GM12878 (cell line): ENCODE data around the gene PLEKHM2. TPM values are rescaled to one million over a fixed set of nuclear protein-coding genes. Genes with fewer than 3 reads are reported as not detected.

Experiments used
- ATAC-seq: fragments of 200-7000 bp; cut with Tn5 transposase; 3 replicates; pipeline ENCODE4 v1.9.1; 2020; ENCODE audit warnings: mild to moderate bottlenecking, moderate library complexity
- BruUV-seq: library from RNA; stranded (reverse); fragments of 400-500 nt; replicated peaks from 2 replicates; lab custom pipeline; 2021; lab: Mats Ljungman, UMichigan
- CTCF ChIA-PET: fragments of 300-600 bp; sonication (Branson Sonifier 250); formaldehyde crosslinking; extraction: SDS; loops from one replicate; lab custom pipeline; 2021; ENCODE audit warnings: inconsistent platforms; lab: Yijun Ruan, JAX
- POLR2A ChIA-PET: fragments of 350-600 bp; formaldehyde crosslinking; extraction: SDS; loops from one replicate; lab custom pipeline; 2021; ENCODE audit warnings: inconsistent platforms; lab: Charles Lee
- RAD21 ChIA-PET: fragments of 300-600 bp; sonication (Branson Sonifier 250); formaldehyde crosslinking; loops from one replicate; lab custom pipeline; 2023; ENCODE audit warnings: antibody characterized with exemption; ENCODE audit not compliant: unreplicated experiment; lab: Charles Lee
- SMC1A ChIA-PET: fragments of 300-600 bp; sonication (Branson Sonifier 250); formaldehyde crosslinking; loops from one replicate; lab custom pipeline; 2023; ENCODE audit not compliant: unreplicated experiment, uncharacterized antibody; lab: Charles Lee
- DNase-seq: peaks from one replicate; pipeline ENCODE4 v3.0.0-alpha.2; 2011; ENCODE audit warnings: low read depth, low spot score
- FAIRE-seq: peaks from 3 replicates; lab custom pipeline; 2011; peaks lifted over from hg19 to GRCh38; lab: Jason Lieb, UNC
- H2AFZ ChIP-seq: 2 replicates; pipeline ENCODE4 v1.6.0; 2011; ENCODE audit warnings: low read depth, low read length, control low read depth; ENCODE audit not compliant: control insufficient read depth
- H3K27ac ChIP-seq: 2 replicates; pipeline ENCODE4 v1.5.1; 2011; ENCODE audit warnings: control low read depth; ENCODE audit not compliant: control insufficient read depth, insufficient read depth
- H3K27me3 ChIP-seq, 2 experiments: replicated peaks in 1 of 2; 2 replicates each; pipeline versions ENCODE4 v1.6.0 to v1.6.1; 2011; ENCODE audit warnings: low read length in 1 of 2; ENCODE audit not compliant: control insufficient read depth in 2 of 2, insufficient read depth in 2 of 2
- H3K36me3 ChIP-seq, 2 experiments: 2 replicates each; pipeline ENCODE4 v1.5.1; 2011; ENCODE audit warnings: low read length in 1 of 2; ENCODE audit not compliant: control insufficient read depth in 2 of 2, insufficient read depth in 2 of 2
- H3K4me1 ChIP-seq: 2 replicates; pipeline ENCODE4 v1.6.1; 2011; ENCODE audit warnings: mild to moderate bottlenecking, low read length, moderate library complexity, mixed read lengths; ENCODE audit not compliant: control insufficient read depth, insufficient read depth
- H3K4me2 ChIP-seq: 2 replicates; pipeline ENCODE4 v1.6.0; 2011; ENCODE audit warnings: control low read depth; ENCODE audit not compliant: control insufficient read depth, insufficient read depth
- H3K4me3 ChIP-seq: fragments of 200-600 bp; sonication (generic); 2 replicates; pipeline ENCODE4 v1.5.1; 2016
- H3K79me2 ChIP-seq: 2 replicates; pipeline ENCODE4 v1.6.0; 2011; ENCODE audit warnings: low read length; ENCODE audit not compliant: control insufficient read depth, insufficient read depth
- H3K9ac ChIP-seq: 2 replicates; pipeline ENCODE4 v1.8.0; 2011; ENCODE audit warnings: low read length, control low read depth, mixed read lengths; ENCODE audit not compliant: control insufficient read depth, insufficient read depth
- H3K9me3 ChIP-seq: replicated peaks from 3 replicates; pipeline ENCODE4 v1.5.1; 2011; ENCODE audit warnings: mild to moderate bottlenecking, low read length; ENCODE audit not compliant: control insufficient read depth, insufficient read depth
- H4K20me1 ChIP-seq: 2 replicates; pipeline ENCODE4 v1.6.0; 2011; ENCODE audit not compliant: control insufficient read depth, insufficient read depth
- BHLHE40 ChIP-seq, 2 experiments: fragments of 450-650 bp in 1 of 2; IDR thresholded peaks; 2 replicates each; pipeline ENCODE4 v1.6.1; 2011 to 2017; ENCODE audit warnings: low read depth in 2 of 2, borderline replicate concordance in 1 of 2, improper control_type of control experiment in 1 of 2, low read length in 1 of 2, mild to moderate bottlenecking in 1 of 2
- BRCA1 ChIP-seq: IDR thresholded peaks from 2 replicates; pipeline ENCODE4 v1.6.1; 2011; ENCODE audit warnings: low read depth, low read length, improper control_type of control experiment
- MYB ChIP-seq: fragments of 150-350 bp; IDR thresholded peaks from 2 replicates; pipeline ENCODE4 v1.6.1; 2014; ENCODE audit warnings: mild to moderate bottlenecking, low read depth, low read length, borderline replicate concordance
- NFIC ChIP-seq: IDR thresholded peaks from 2 replicates; pipeline ENCODE4 v1.6.1; 2012; ENCODE audit warnings: low read depth, mild to moderate bottlenecking, inconsistent platforms, low read length, moderate library complexity
- NRF1 ChIP-seq: conservative IDR thresholded peaks from 2 replicates; pipeline ENCODE4 v1.6.1; 2011; ENCODE audit warnings: mild to moderate bottlenecking, low read depth, low read length, improper control_type of control experiment
- SP1 ChIP-seq: IDR thresholded peaks from one replicate; pipeline ENCODE4 v1.6.1; 2011; ENCODE audit warnings: low read depth, low read length
- SREBF1 ChIP-seq: IDR thresholded peaks from 2 replicates; pipeline ENCODE4 v1.6.1; 2012; ENCODE audit warnings: mild to moderate bottlenecking, low read length
- STAT3 ChIP-seq: IDR thresholded peaks from 2 replicates; pipeline ENCODE4 v1.6.1; 2011; ENCODE audit warnings: low read depth, low read length, improper control_type of control experiment
- ZZZ3 ChIP-seq: IDR thresholded peaks from 2 replicates; pipeline ENCODE4 v1.6.1; 2011; ENCODE audit warnings: low read depth; ENCODE audit not compliant: control insufficient read depth, insufficient read length
- WGBS: methylation state at CpG from one replicate; pipeline ENCODE4 v1.1.6; 2016; ENCODE audit warnings: low lambda C conversion rate; ENCODE audit not compliant: insufficient replicate concordance, insufficient coverage; ENCODE audit errors: missing lambda C conversion rate; 5-methylcytosine and 5-hydroxymethylcytosine counted together
- in situ Hi-C: fragments of 300-500 bp; cut with MboI; formaldehyde crosslinking; loops from 9 replicates; pipeline ENCODE4 v1.14.3; 2018; ENCODE audit warnings: mixed read lengths
- intact Hi-C: fragments of 100-400 bp; cut with micrococcal nuclease; formaldehyde crosslinking; loops from one replicate; pipeline ENCODE4 v1.14.2; 2022; ENCODE audit not compliant: unreplicated experiment
- polyA plus RNA-seq, 11 experiments: library from polyadenylated mRNA; depleted of rRNA in 4 of 11; unstranded in 6 of 11; stranded (reverse) in 5 of 11; fragments of >200 nt; fragmentation: Nextera tagmentation in 4 of 11; fragmentation: Illumina TruSeq in 1 of 11; extraction: Ambion mirVana in 4 of 11; extraction: Trizol in 1 of 11; gene quantifications; 1 replicate in 1 of 11; 2 replicates in 10 of 11; pipeline versions ENCODE4 v1.2.1 to v1.2.3, GENCODE V29; 2011 to 2016; ENCODE audit warnings: inconsistent platforms in 2 of 11, missing spikeins in 2 of 11, low read depth in 1 of 11
- total RNA-seq, 4 experiments: library from RNA; depleted of rRNA in 3 of 4; stranded (reverse); fragments of >200 nt in 3 of 4; fragmentation: Illumina TruSeq in 1 of 4; extraction: Trizol in 1 of 4; gene quantifications; 2 replicates each; pipeline versions ENCODE4 v1.2.1 to v1.2.3, GENCODE V29; 2013 to 2021
- TF ChIP-seq, protein P1 (sequence below): IDR thresholded peaks from 2 replicates; pipeline ENCODE4 v1.6.1; 2012; ENCODE audit warnings: low read depth, low read length, improper control_type of control experiment
- TF ChIP-seq, protein P2 (sequence below): IDR thresholded peaks from 2 replicates; pipeline ENCODE4 v1.6.1; 2012; ENCODE audit warnings: low read length, inconsistent platforms
- TF ChIP-seq, protein P3 (sequence below): fragments of 450-650 bp; formaldehyde crosslinking; IDR thresholded peaks from 2 replicates; pipeline ENCODE4 v1.4.0; 2020; ENCODE audit warnings: mild to moderate bottlenecking, moderate library complexity
- TF ChIP-seq, protein P4 (sequence below), 3 experiments: IDR thresholded peaks in 2 of 3; conservative IDR thresholded peaks in 1 of 3; 2 replicates each; pipeline ENCODE4 v1.5.1; 2011; ENCODE audit warnings: low read depth in 3 of 3, low read length in 3 of 3, mild to moderate bottlenecking in 3 of 3, control low read depth in 2 of 3, moderate library complexity in 2 of 3, inconsistent platforms in 1 of 3, mixed read lengths in 1 of 3; ENCODE audit not compliant: control insufficient read depth in 2 of 3, insufficient read depth in 1 of 3; ENCODE audit errors: extremely low read depth in 1 of 3

PLEKHM2 gene
- total and polyA plus RNA-seq, 10 of the 15 experiments (the other 5 are each of a cell fraction or from before 2014, with no cell fraction given), result 0.37 to 55.2 (median 19.3) TPM

DNA sequence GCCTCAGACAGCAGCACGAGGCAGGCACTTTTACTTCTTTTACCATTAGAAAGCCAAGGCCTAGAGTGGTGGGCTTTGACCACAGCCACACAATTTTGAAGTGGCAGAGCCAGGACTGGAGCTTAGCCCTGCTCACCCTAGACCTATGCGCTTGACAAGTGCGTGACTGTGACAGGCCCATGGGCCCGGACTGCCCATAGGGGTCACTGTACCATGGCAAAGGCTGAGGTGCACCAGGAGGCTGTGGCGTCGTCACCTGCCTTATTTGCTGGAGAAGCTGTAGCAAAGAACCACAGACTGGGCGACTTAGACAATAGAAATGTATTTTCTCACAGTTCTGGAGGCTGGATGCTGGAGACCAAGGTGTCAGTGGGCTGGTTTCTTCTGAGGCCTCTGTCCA is 55.6 kb downstream of the PLEKHM2 start (continued):
- TF ChIP-seq, protein P1, sequence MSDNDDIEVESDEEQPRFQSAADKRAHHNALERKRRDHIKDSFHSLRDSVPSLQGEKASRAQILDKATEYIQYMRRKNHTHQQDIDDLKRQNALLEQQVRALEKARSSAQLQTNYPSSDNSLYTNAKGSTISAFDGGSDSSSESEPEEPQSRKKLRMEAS, result no peak
- no peak for TF ChIP-seq MYB
- TF ChIP-seq, protein P2, sequence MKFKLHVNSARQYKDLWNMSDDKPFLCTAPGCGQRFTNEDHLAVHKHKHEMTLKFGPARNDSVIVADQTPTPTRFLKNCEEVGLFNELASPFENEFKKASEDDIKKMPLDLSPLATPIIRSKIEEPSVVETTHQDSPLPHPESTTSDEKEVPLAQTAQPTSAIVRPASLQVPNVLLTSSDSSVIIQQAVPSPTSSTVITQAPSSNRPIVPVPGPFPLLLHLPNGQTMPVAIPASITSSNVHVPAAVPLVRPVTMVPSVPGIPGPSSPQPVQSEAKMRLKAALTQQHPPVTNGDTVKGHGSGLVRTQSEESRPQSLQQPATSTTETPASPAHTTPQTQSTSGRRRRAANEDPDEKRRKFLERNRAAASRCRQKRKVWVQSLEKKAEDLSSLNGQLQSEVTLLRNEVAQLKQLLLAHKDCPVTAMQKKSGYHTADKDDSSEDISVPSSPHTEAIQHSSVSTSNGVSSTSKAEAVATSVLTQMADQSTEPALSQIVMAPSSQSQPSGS, result no peak
- TF ChIP-seq BRCA1, result no peak
- no peak for TF ChIP-seq ZZZ3
- TF ChIP-seq BHLHE40 (IDR thresholded peaks at IDR 0.05; ENCODE audit: borderline replicate concordance in 1 of 2, low read depth in 2 of 2, low read length in 1 of 2), result no peak

DNA sequence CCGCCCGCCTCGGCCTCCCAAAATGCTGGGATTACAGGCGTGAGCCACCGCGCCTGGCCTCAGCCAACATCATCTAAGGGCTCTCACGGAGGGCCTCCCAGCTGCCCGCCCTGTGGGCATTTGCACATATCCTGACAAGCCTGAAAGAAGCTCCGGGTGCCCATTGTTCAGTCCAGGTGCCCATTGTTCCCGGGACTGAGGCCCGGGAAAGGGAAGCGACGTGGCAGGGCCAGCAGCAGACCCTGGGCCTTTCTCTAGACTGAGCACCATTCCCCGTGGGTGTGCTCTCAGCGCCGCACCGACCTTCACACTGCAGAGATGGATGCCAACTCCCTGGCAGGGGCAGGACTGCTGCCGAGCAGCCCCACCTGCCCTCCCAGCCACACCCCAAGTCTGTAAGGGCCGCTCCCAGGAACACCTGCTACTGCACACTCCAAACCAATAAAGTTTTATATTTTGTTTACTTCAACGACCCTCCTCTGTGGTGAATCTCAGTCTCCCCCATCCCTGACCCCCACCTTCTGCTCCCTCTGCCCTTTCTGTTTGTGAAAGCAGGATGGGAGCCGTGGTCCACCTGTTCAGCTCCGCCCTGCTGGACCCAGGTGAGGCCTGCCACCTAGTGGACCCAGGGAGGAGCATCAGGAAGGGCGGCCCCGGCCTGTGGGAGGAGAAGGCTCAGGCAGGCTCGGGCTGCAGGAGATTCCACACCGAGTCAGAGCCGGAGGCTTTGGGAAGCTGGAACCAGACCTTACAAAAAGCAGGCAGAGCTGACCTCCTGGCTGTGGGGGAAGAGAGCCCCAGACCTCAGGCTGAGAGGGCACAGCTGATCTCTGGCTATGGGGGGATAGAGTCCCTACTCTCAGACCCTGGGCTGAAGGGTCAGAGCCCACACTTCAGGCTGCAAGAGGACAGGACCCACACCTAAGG is 57.1 kb downstream of the PLEKHM2 start:
- Histone ChIP-seq H2AFZ (no peak overlapping the region), H3K4me3 (no peak overlapping the region), H3K27ac (no peak overlapping the region), H3K27me3 (no peaks in the 10 kb centered on the region), H3K79me2 (no peaks in the 10 kb centered on the region), H3K9ac (no peak overlapping the region), H4K20me1 (no peaks in the 10 kb centered on the region), H3K36me3 (no peaks in the 10 kb centered on the region), H3K4me1 (no peaks in the 10 kb centered on the region), H3K9me3 (no peaks in the 10 kb centered on the region), H3K4me2 (no peak overlapping the region)
- RAD21 ChIA-PET, result interaction anchor here (0.5 to 1.9 kb wide), 9 partner anchors 34 to 418 kb away, joined by 3 to 5 read pairs (median 4); no protein-coding TSS in a partner anchor
- POLR2A ChIA-PET, result interaction anchor here (0.7 kb wide), 1 partner anchor 152 kb away, joined by 5 read pairs; no protein-coding TSS in a partner anchor
- FAIRE-seq (peak; percentile 87), ATAC-seq (peak; percentile 97), DNase-seq (no peak)
- BruUV-seq, result no TSS peak
- CTCF ChIA-PET, result interaction anchor here (0.6 to 2.2 kb wide), 17 partner anchors 9 to 418 kb away, joined by 3 to 11 read pairs (median 4); partner anchors contain the start of gene CASP9
- SMC1A ChIA-PET, result interaction anchor here (1.0 to 1.5 kb wide), 3 partner anchors 44 to 148 kb away, joined by 3 to 4 read pairs (median 3); no protein-coding TSS in a partner anchor
- WGBS, result 53% methylated on average over 27 of the region's 27 CpGs
- in situ Hi-C loops (no loop called here), intact Hi-C loops (loop anchor here (2.0 to 5.0 kb wide), 2 partner anchors 146 to 304 kb away; partner anchors contain the start of gene CTRC)
- TF ChIP-seq NRF1, result no peak
- TF ChIP-seq, protein P3, sequence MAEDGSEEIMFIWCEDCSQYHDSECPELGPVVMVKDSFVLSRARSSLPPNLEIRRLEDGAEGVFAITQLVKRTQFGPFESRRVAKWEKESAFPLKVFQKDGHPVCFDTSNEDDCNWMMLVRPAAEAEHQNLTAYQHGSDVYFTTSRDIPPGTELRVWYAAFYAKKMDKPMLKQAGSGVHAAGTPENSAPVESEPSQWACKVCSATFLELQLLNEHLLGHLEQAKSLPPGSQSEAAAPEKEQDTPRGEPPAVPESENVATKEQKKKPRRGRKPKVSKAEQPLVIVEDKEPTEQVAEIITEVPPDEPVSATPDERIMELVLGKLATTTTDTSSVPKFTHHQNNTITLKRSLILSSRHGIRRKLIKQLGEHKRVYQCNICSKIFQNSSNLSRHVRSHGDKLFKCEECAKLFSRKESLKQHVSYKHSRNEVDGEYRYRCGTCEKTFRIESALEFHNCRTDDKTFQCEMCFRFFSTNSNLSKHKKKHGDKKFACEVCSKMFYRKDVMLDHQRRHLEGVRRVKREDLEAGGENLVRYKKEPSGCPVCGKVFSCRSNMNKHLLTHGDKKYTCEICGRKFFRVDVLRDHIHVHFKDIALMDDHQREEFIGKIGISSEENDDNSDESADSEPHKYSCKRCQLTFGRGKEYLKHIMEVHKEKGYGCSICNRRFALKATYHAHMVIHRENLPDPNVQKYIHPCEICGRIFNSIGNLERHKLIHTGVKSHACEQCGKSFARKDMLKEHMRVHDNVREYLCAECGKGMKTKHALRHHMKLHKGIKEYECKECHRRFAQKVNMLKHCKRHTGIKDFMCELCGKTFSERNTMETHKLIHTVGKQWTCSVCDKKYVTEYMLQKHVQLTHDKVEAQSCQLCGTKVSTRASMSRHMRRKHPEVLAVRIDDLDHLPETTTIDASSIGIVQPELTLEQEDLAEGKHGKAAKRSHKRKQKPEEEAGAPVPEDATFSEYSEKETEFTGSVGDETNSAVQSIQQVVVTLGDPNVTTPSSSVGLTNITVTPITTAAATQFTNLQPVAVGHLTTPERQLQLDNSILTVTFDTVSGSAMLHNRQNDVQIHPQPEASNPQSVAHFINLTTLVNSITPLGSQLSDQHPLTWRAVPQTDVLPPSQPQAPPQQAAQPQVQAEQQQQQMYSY, result no peak
- no peak for TF ChIP-seq SREBF1
- no peak for TF ChIP-seq STAT3
- TF ChIP-seq, protein P4, sequence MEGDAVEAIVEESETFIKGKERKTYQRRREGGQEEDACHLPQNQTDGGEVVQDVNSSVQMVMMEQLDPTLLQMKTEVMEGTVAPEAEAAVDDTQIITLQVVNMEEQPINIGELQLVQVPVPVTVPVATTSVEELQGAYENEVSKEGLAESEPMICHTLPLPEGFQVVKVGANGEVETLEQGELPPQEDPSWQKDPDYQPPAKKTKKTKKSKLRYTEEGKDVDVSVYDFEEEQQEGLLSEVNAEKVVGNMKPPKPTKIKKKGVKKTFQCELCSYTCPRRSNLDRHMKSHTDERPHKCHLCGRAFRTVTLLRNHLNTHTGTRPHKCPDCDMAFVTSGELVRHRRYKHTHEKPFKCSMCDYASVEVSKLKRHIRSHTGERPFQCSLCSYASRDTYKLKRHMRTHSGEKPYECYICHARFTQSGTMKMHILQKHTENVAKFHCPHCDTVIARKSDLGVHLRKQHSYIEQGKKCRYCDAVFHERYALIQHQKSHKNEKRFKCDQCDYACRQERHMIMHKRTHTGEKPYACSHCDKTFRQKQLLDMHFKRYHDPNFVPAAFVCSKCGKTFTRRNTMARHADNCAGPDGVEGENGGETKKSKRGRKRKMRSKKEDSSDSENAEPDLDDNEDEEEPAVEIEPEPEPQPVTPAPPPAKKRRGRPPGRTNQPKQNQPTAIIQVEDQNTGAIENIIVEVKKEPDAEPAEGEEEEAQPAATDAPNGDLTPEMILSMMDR (IDR thresholded peaks at IDR 0.05 in 2 of 3, conservative IDR thresholded peaks at IDR 0.05 in 1 of 3; ENCODE audit: control insufficient read depth in 2 of 3, extremely low read depth in 1 of 3, insufficient read depth in 1 of 3, low read depth in 3 of 3, low read length in 3 of 3), result peak; percentile 90 to 98 (median 97)
- no peak for TF ChIP-seq NFIC
- no peak for TF ChIP-seq SP1
